Neural cell (in vitro differentiated cells): ENCODE results near the gene COL4A2. TPM values are rescaled to one million over a fixed set of nuclear protein-coding genes. Genes with fewer than 3 reads are reported as not detected.

Experiments used
- H2AFZ ChIP-seq: fragments of 200-600, 300-800 bp; sonication (generic), shearing (Covaris generic); 2 replicates; pipeline ENCODE4 v1.6.0; 2014; ENCODE audit warnings: low read depth, mild to moderate bottlenecking, antibody characterized with exemption, low read length, moderate library complexity
- H3F3A ChIP-seq: fragments of 200-600 bp; shearing (Covaris generic); 2 replicates; pipeline ENCODE4 v1.6.1; 2016; ENCODE audit warnings: mild to moderate bottlenecking, moderate library complexity, mixed read lengths, antibody characterized with exemption, low read length; ENCODE audit not compliant: insufficient read depth, poor library complexity, severe bottlenecking
- H3K27ac ChIP-seq: fragments of 200-600, 300-800 bp; sonication (generic), shearing (Covaris generic); 2 replicates; pipeline ENCODE4 v1.5.1; 2014; ENCODE audit warnings: mild to moderate bottlenecking, low read length, moderate library complexity
- H3K27me3 ChIP-seq: fragments of 300-800, 200-600 bp; sonication (generic), shearing (Covaris generic); 2 replicates; pipeline ENCODE4 v1.6.0; 2014; ENCODE audit warnings: mild to moderate bottlenecking, low read depth, low read length, moderate library complexity; ENCODE audit not compliant: insufficient read depth
- H3K36me3 ChIP-seq: fragments of 300-800, 200-600 bp; sonication (generic), shearing (Covaris generic); 2 replicates; pipeline ENCODE4 v1.5.1; 2014; ENCODE audit warnings: mild to moderate bottlenecking, antibody characterized with exemption, low read length, moderate library complexity; ENCODE audit not compliant: insufficient read depth
- H3K4me2 ChIP-seq: fragments of 300-800, 200-600 bp; sonication (generic), shearing (Covaris generic); 2 replicates; pipeline ENCODE4 v1.6.0; 2014; ENCODE audit warnings: mild to moderate bottlenecking, low read length
- H3K4me3 ChIP-seq: fragments of 300-800, 200-600 bp; sonication (generic), shearing (Covaris generic); 2 replicates; pipeline ENCODE4 v1.5.1; 2014; ENCODE audit warnings: mild to moderate bottlenecking, low read length, moderate library complexity
- H3K79me2 ChIP-seq: fragments of 200-600 bp; shearing (Covaris generic); replicated peaks from 2 replicates; pipeline ENCODE4 v1.6.0; 2014; ENCODE audit warnings: mild to moderate bottlenecking, low read length, moderate library complexity; ENCODE audit not compliant: insufficient read depth
- H3K9ac ChIP-seq: fragments of 300-800, 200-600 bp; sonication (generic), shearing (Covaris generic); 2 replicates; pipeline ENCODE4 v1.6.1; 2016; ENCODE audit warnings: mild to moderate bottlenecking, low read length, mixed read lengths
- H3K9me2 ChIP-seq: fragments of 200-600 bp; shearing (Covaris generic); 2 replicates; pipeline ENCODE4 v1.6.1; 2016; ENCODE audit warnings: mild to moderate bottlenecking, low read length, mixed read lengths; ENCODE audit not compliant: insufficient read depth
- H3K9me3 ChIP-seq: fragments of 200-600, 300-800 bp; sonication (generic), shearing (Covaris generic); 2 replicates; pipeline ENCODE4 v1.6.1; 2016; ENCODE audit warnings: mild to moderate bottlenecking, mixed run types, low read length, moderate library complexity, mixed read lengths
- H4K20me1 ChIP-seq: fragments of 200-600 bp; shearing (Covaris generic); 2 replicates; pipeline ENCODE4 v1.6.1; 2016; ENCODE audit warnings: mild to moderate bottlenecking, mixed run types; ENCODE audit not compliant: insufficient read depth
- EP300 ChIP-seq: fragments of 450-650 bp; conservative IDR thresholded peaks from 2 replicates; pipeline ENCODE4 v1.6.1; 2014; ENCODE audit warnings: antibody characterized with exemption, mild to moderate bottlenecking, moderate library complexity; ENCODE audit not compliant: poor library complexity, severe bottlenecking
- EZH2 ChIP-seq: fragments of 200-600, 300-800 bp; shearing (Covaris generic), sonication (generic); IDR thresholded peaks from 2 replicates; pipeline ENCODE4 v1.6.1; 2014; ENCODE audit warnings: antibody characterized with exemption, low read length, borderline replicate concordance, mild to moderate bottlenecking; ENCODE audit not compliant: insufficient read depth, poor library complexity, severe bottlenecking
- MXI1 ChIP-seq: fragments of 450-650 bp; conservative IDR thresholded peaks from 2 replicates; pipeline ENCODE4 v1.6.1; 2014; ENCODE audit warnings: antibody characterized with exemption, mild to moderate bottlenecking; ENCODE audit not compliant: poor library complexity, severe bottlenecking
- POLR2AphosphoS5 ChIP-seq: IDR thresholded peaks from 2 replicates; pipeline ENCODE4 v1.6.1; 2012
- RAD21 ChIP-seq: fragments of 450-650 bp; conservative IDR thresholded peaks from 2 replicates; pipeline ENCODE4 v1.6.1; 2014; ENCODE audit warnings: antibody characterized with exemption, mild to moderate bottlenecking, moderate library complexity
- SMC3 ChIP-seq: fragments of 450-650 bp; conservative IDR thresholded peaks from 2 replicates; pipeline ENCODE4 v1.6.1; 2014; ENCODE audit warnings: antibody characterized with exemption, mild to moderate bottlenecking, moderate library complexity; ENCODE audit not compliant: poor library complexity
- TAF1 ChIP-seq: IDR thresholded peaks from 2 replicates; pipeline ENCODE4 v1.6.1; 2012; ENCODE audit warnings: low read depth
- polyA plus RNA-seq: library from polyadenylated mRNA; depleted of rRNA; stranded (reverse); fragments of >200 nt; gene quantifications from 2 replicates; pipeline ENCODE4 v1.2.3, GENCODE V29; 2014
- TF ChIP-seq, protein P1 (sequence below): IDR thresholded peaks from 2 replicates; pipeline ENCODE4 v1.6.1; 2012; ENCODE audit warnings: borderline replicate concordance
- TF ChIP-seq, protein P2 (sequence below): fragments of 450-650 bp; IDR thresholded peaks from 2 replicates; pipeline ENCODE4 v1.5.1; 2014; ENCODE audit warnings: antibody characterized with exemption, mild to moderate bottlenecking, moderate library complexity; ENCODE audit not compliant: poor library complexity, severe bottlenecking

Gene COL4A2
- polyA plus RNA-seq, 1 donor from 2014 or later = 30.8 TPM

DNA sequence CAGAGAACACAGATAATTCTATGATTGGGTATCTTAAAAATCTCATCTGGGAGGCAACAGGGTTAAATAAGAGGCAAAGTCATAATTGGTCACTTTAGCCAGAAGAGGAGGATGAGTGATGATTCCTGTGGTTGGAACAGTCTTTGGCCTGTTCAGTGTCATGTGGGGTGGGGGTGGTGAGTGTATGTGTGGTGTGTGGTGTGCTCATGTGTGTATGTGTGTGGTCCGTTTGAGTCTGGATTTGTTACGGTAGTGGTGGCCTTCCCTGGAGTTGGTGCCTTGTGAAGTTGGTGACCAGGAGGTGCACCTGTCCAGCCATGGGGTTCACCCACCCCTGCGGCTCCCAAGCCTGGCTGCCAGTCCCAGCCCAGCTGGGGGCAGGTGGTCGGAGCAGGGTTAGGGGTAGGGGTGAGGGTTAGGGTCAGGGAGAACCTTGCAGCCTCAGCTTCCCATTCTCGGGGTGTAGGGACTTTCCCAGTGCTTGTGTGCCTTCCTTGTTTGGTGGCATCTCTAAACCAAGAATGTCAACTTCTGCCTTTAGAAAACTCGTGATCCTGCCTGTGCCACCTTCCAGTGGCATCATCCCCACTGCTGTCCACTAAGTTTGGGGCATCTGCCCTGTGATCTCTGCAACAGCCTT is 156.9 kb downstream of the COL4A2 start:
- no peak overlapping the region for H3K27ac ChIP-seq
- TF ChIP-seq TAF1 (no peak), EP300 (no peak), SMC3 (no peak), POLR2AphosphoS5 (no peak), EZH2 (no peak), RAD21 (no peak), MXI1 (no peak)
- TF ChIP-seq, protein P1, sequence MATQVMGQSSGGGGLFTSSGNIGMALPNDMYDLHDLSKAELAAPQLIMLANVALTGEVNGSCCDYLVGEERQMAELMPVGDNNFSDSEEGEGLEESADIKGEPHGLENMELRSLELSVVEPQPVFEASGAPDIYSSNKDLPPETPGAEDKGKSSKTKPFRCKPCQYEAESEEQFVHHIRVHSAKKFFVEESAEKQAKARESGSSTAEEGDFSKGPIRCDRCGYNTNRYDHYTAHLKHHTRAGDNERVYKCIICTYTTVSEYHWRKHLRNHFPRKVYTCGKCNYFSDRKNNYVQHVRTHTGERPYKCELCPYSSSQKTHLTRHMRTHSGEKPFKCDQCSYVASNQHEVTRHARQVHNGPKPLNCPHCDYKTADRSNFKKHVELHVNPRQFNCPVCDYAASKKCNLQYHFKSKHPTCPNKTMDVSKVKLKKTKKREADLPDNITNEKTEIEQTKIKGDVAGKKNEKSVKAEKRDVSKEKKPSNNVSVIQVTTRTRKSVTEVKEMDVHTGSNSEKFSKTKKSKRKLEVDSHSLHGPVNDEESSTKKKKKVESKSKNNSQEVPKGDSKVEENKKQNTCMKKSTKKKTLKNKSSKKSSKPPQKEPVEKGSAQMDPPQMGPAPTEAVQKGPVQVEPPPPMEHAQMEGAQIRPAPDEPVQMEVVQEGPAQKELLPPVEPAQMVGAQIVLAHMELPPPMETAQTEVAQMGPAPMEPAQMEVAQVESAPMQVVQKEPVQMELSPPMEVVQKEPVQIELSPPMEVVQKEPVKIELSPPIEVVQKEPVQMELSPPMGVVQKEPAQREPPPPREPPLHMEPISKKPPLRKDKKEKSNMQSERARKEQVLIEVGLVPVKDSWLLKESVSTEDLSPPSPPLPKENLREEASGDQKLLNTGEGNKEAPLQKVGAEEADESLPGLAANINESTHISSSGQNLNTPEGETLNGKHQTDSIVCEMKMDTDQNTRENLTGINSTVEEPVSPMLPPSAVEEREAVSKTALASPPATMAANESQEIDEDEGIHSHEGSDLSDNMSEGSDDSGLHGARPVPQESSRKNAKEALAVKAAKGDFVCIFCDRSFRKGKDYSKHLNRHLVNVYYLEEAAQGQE = no peak
- TF ChIP-seq, protein P2, sequence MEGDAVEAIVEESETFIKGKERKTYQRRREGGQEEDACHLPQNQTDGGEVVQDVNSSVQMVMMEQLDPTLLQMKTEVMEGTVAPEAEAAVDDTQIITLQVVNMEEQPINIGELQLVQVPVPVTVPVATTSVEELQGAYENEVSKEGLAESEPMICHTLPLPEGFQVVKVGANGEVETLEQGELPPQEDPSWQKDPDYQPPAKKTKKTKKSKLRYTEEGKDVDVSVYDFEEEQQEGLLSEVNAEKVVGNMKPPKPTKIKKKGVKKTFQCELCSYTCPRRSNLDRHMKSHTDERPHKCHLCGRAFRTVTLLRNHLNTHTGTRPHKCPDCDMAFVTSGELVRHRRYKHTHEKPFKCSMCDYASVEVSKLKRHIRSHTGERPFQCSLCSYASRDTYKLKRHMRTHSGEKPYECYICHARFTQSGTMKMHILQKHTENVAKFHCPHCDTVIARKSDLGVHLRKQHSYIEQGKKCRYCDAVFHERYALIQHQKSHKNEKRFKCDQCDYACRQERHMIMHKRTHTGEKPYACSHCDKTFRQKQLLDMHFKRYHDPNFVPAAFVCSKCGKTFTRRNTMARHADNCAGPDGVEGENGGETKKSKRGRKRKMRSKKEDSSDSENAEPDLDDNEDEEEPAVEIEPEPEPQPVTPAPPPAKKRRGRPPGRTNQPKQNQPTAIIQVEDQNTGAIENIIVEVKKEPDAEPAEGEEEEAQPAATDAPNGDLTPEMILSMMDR = no peak
- no peak overlapping the region for H2AFZ ChIP-seq

DNA sequence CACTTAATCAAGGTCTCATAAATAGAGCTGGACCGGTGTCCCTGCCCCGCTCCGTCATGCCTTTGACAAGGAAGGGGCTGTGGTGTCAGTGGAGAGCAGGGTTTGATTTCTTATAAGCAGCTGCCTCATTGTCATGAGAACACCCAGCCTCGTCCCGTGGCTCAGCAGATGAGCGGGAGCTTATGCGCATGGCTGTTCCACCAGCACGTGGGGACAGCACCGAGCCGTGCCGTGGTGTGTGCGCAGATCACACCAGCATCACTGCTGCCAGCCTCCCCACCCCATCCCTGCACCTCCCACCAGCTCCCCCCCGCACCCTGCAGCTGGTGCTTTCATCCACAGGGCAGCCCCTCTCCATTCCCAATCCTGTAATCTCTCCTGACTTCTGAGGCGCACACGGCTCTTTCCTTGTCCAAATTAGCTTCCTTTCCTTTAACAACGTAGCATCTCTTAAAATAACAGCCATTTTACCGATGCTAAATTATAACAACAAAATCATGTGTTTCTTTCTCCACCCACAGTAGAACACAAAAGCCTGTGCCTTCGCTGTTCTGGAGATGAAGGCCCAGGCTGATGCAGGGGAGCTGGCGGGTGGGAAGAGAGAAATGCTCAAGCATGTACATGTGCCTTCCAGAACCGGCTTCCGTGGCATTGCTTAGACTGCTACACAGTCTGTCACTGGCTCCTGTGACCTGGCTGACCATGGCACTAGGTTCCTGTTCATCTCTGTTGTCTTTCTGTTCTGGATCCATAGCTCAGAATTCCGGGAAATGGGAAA is 157.7 kb downstream of the COL4A2 start:
- Histone ChIP-seq H4K20me1 (no peaks in the 10 kb centered on the region), H3K27ac (no peak overlapping the region), H3K9me2 (no peaks in the 10 kb centered on the region), H3K9me3 (no peaks in the 10 kb centered on the region), H3K79me2 (no peaks in the 10 kb centered on the region), H3K27me3 (no peaks in the 10 kb centered on the region), H3K9ac (no peak overlapping the region), H3K36me3 (no peaks in the 10 kb centered on the region), H2AFZ (no peak overlapping the region), H3K4me3 (no peak overlapping the region), H3K4me2 (no peak overlapping the region), H3F3A (no peaks in the 10 kb centered on the region)
- no peak for TF ChIP-seq RAD21
- TF ChIP-seq POLR2AphosphoS5 = no peak
- TF ChIP-seq MXI1 = no peak
- no peak for TF ChIP-seq SMC3
- no peak for TF ChIP-seq EP300
- TF ChIP-seq TAF1 = no peak
- no peak for TF ChIP-seq EZH2
- TF ChIP-seq, protein P2 = no peak
- TF ChIP-seq, protein P1 = no peak

More for the DNA sequence above, 156.9 kb downstream of the COL4A2 start:
- no peaks in the 10 kb centered on the region for H3F3A ChIP-seq
- H3K79me2 ChIP-seq = no peaks in the 10 kb centered on the region
- no peaks in the 10 kb centered on the region for H4K20me1 ChIP-seq
- H3K9me2 ChIP-seq = no peaks in the 10 kb centered on the region
- H3K4me2 ChIP-seq = no peak overlapping the region
- no peaks in the 10 kb centered on the region for H3K36me3 ChIP-seq
- no peaks in the 10 kb centered on the region for H3K27me3 ChIP-seq
- no peak overlapping the region for H3K9ac ChIP-seq
- no peaks in the 10 kb centered on the region for H3K9me3 ChIP-seq
- H3K4me3 ChIP-seq = no peak overlapping the region
